Glomerular endothelial cell (primary cell): ENCODE results near the gene EFCAB14. TPM values are rescaled to one million over a fixed set of nuclear protein-coding genes. Genes with fewer than 3 reads are reported as not detected.

Experiments
- total RNA-seq: library from RNA; depleted of rRNA; stranded (reverse); fragments of >200 nt; gene quantifications from 2 replicates; pipeline ENCODE4 v1.2.3, GENCODE V29; 2015

Gene EFCAB14
- total RNA-seq, 1 donor from 2014 or later, result 177 TPM

Other genes starting within 250 kb of the EFCAB14 start
- gene DMBX1, start 229.3 kb downstream of the EFCAB14 start, total RNA-seq, result not detected in 2 replicates
- not detected in 2 replicates for gene KNCN, start 167.5 kb downstream of the EFCAB14 start, total RNA-seq
- 23.0 and 25.4 TPM in 2 replicates for gene MKNK1, start 114.8 kb downstream of the EFCAB14 start, total RNA-seq
- 5.7 and 15.2 TPM in 2 replicates for gene MOB3C, start 102.3 kb downstream of the EFCAB14 start, total RNA-seq
- gene ATPAF1, start 50.8 kb downstream of the EFCAB14 start, total RNA-seq, result 20.1 and 20.8 TPM in 2 replicates
- gene TEX38, start 47.3 kb downstream of the EFCAB14 start, total RNA-seq, result not detected in 2 replicates
- not detected in 2 replicates for gene CYP4B1, start 79.9 kb upstream of the EFCAB14 start, total RNA-seq
- not detected in 2 replicates for gene CYP4A11, start 222.4 kb upstream of the EFCAB14 start, total RNA-seq